GM10266 (cell line): ENCODE results near the gene RGP1.

Experiments
- DNase-seq: peaks from one replicate; pipeline ENCODE4 v3.0.0; 2012; ENCODE audit errors: extremely low spot score
- TF ChIP-seq, protein P1 (sequence below): IDR thresholded peaks from 2 replicates; pipeline ENCODE4 v1.5.1; 2012; ENCODE audit warnings: mild to moderate bottlenecking, low read depth; ENCODE audit not compliant: control insufficient read depth, insufficient read depth; ENCODE audit errors: missing control alignments

RGP1 gene

DNA sequence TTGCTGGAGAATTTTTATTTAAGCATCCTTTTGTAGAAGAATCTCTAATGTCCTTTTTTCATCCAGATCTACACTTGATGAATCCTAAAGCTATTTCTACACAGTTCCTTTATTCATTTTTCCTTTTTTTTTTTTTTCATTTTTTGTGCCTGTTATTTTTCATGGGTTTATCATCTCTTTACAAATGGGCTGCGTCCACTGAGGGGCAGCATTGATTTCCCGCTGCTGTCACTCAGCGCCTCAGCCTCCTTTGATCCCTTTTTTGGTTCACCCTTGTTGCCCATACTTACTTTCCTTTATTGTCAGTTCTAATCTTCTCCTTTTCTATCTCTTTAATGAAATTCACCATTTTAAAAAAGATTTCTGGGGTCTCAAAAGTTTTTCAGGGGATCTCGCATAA, 10.7 kb downstream of the RGP1 start:
- TF ChIP-seq, protein P1, sequence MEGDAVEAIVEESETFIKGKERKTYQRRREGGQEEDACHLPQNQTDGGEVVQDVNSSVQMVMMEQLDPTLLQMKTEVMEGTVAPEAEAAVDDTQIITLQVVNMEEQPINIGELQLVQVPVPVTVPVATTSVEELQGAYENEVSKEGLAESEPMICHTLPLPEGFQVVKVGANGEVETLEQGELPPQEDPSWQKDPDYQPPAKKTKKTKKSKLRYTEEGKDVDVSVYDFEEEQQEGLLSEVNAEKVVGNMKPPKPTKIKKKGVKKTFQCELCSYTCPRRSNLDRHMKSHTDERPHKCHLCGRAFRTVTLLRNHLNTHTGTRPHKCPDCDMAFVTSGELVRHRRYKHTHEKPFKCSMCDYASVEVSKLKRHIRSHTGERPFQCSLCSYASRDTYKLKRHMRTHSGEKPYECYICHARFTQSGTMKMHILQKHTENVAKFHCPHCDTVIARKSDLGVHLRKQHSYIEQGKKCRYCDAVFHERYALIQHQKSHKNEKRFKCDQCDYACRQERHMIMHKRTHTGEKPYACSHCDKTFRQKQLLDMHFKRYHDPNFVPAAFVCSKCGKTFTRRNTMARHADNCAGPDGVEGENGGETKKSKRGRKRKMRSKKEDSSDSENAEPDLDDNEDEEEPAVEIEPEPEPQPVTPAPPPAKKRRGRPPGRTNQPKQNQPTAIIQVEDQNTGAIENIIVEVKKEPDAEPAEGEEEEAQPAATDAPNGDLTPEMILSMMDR: no peak
- no peak for DNase-seq

DNA sequence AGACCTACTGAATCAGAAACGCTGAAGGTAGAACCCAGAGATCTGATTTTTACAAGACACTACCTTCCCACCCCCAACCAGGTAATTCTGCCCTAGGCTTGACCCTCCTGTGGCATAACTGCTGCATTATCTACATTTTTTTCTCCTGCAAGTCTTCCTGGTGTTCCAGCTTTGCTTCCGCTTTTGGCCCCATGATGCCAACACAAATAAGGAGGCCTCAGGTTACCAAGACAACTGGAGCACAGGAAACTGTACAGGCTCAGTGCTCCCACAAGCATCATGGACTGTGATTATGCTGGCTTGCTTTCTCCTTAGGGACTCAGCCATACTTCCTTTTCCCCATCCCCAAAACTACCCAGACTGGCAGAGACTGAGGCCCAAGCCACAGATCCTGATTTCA, 11.6 kb downstream of the RGP1 start:
- TF ChIP-seq, protein P1: no peak
- DNase-seq: no peak

DNA sequence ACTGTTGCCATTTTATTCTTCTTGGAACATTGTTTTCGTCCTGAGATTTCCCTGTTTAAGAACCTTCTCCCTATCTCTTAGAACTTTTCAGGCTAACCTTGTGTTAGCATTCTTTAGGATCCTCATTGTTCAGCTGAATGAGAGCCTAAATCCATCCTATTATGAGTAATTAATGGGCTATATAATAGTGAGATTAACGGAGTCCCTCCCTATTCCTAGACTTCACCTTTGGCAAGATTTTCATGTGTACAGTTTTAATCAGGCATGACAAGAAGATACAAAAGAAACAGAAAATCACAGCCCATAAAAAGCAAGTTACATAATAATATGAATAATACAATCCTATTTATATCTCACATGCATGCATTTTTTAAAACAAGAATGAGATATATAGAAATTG, 14.1 kb downstream of the RGP1 start:
- DNase-seq: no peak
- TF ChIP-seq, protein P1: no peak

DNA sequence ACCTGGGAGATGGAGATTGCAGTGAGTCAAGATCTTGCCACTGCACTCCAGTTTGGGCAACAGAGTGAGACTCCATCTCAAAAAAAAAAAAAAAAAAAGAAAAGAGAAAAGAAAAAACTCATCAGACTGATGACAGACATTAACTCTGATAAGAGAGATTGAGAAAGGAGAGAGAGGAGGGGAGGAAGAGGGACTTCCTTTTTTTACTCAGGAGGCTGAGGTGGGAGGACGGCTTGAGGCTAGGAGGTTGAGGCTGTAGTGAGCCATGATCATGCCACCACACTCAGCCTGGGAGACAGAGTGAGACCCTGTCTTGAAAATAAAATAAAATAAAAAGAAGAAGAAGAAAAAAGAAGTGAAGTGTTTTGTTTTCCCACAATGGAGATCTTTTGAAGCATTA, 14.7 kb downstream of the RGP1 start:
- TF ChIP-seq, protein P1: no peak
- no peak for DNase-seq

DNA sequence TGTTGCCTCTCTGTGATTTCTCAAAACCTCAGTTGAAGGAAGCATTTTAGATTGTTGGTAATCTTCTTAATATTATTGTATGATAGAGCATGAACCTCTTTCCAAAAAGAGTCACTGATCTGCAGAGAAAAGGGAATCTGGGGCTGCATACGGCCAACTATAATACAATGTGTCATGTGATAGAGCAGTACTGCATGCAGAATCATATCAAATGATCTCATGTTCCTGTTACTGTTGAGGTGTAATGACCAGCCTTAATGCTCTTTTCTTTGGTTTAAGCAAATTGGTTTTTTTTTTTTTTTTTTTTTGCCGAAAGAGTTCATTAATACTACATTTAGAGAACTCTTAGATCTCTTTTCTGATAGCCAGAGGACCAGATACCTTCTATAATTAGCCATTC, 17.9 kb downstream of the RGP1 start:
- TF ChIP-seq, protein P1: no peak

DNA sequence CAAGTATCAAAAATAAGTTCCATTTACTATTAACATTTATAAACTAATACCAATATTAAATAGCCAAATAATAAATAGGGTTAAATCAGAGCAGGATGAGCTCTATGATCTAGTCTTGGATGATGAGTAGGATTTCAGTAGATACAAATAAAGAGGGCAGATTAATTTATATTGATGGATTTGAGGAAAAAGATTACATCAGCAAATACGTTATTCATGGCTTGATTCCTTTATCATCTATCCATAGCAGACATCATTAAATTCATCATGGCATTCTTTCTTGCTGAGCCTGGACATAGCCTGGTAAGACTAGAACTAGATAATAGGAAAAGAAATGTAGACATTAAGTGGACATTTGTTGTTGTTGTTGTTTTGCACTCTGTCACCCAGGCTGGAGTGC, 18.4 kb downstream of the RGP1 start:
- TF ChIP-seq, protein P1: no peak
- no peak for DNase-seq

More for the DNA sequence above, 17.9 kb downstream of the RGP1 start:
- no peak for DNase-seq

DNA sequence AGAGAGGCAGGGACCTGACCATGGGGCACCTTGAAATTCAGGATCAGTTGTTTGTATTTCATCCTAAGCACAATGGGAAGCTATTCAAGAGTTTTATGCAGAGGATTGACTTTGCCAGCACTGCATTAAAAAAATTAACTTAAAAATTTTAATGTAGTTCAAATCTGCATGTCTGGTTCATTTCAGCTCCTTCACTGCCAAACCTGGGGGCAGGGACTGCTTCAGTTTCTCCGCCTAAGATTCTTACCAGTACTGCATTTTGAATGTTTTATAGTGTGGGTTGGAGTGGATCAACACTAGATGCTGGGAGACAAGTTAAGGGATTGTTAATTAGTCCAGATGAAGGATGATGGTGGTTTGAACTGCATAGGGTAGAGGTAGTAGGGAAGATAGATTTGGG, 20.7 kb downstream of the RGP1 start:
- TF ChIP-seq, protein P1: no peak
- no peak for DNase-seq
